Esophagus squamous epithelium (tissue), 5 donors: ENCODE results near the gene MAP3K12. TPM values are rescaled to one million over a fixed set of nuclear protein-coding genes. Genes with fewer than 3 reads are reported as not detected.

ENCODE experiments used
- DNase-seq: peaks from one replicate; lab custom pipeline; 2025; lab: John Stamatoyannopoulos, UW
- H3K27ac ChIP-seq, 4 donors: fragments of 200-600 bp; sonication (generic); one replicate each; pipeline ENCODE4 v1.5.1; 2016 to 2019; ENCODE audit warnings: mild to moderate bottlenecking in 1 of 4
- H3K27me3 ChIP-seq, 4 donors: fragments of 200-600 bp; sonication (generic); 1 replicate in 3 of 4; 2 replicates in 1 of 4; pipeline versions ENCODE4 v1.5.1 to v1.6.0; 2017 to 2021; ENCODE audit warnings: antibody characterized with exemption in 1 of 4
- H3K36me3 ChIP-seq, 3 donors: fragments of 200-600 bp; sonication (generic); one replicate each; pipeline ENCODE4 v1.5.1; 2016 to 2019
- H3K4me1 ChIP-seq, 3 donors: fragments of 200-600 bp; sonication (generic); one replicate each; pipeline ENCODE4 v1.5.1; 2017 to 2019
- H3K4me3 ChIP-seq, 4 donors: fragments of 200-600 bp; sonication (generic); 1 replicate in 3 of 4; 2 replicates in 1 of 4; pipeline ENCODE4 v1.5.1; 2016 to 2019; ENCODE audit warnings: mild to moderate bottlenecking in 2 of 4, moderate library complexity in 1 of 4
- H3K9me3 ChIP-seq, 3 donors: fragments of 200-600 bp; sonication (generic); one replicate each; pipeline ENCODE4 v1.5.1; 2016 to 2019
- POLR2A ChIP-seq, 4 donors: fragments of 450-650 bp; IDR thresholded peaks; one replicate each; pipeline ENCODE4 v1.6.1; 2017; ENCODE audit warnings: antibody characterized with exemption in 4 of 4, mild to moderate bottlenecking in 4 of 4, moderate library complexity in 3 of 4
- WGBS, 2 donors: methylation state at CpG; one replicate each; pipeline ENCODE4 v1.1.5; 2018; 5-methylcytosine and 5-hydroxymethylcytosine counted together
- intact Hi-C: fragments of 100-400 bp; cut with DNase I; formaldehyde crosslinking; loops from one replicate; pipeline ENCODE4 v1.15.0; 2022
- total RNA-seq, 4 donors: library from RNA; depleted of rRNA; stranded (reverse); fragments of >200 nt; gene quantifications; one replicate each; pipeline ENCODE4 v1.1.0, GENCODE V29; 2016
- TF ChIP-seq, protein P1 (sequence below), 6 experiments: fragments of 450-650 bp in 4 of 6; fragments of 200-600 bp in 2 of 6; sonication (generic) in 2 of 6; IDR thresholded peaks; one replicate each; pipeline ENCODE4 v1.5.1; 2016 to 2019; ENCODE audit warnings: antibody characterized with exemption in 6 of 6, mild to moderate bottlenecking in 4 of 6, moderate library complexity in 4 of 6
- donor health status: DM: yes; HTN: yes; CAD: no.

The MAP3K12 gene
- total RNA-seq, 4 donors from 2014 or later, result 0.80 to 8.4 (median 2.7) TPM

DNA sequence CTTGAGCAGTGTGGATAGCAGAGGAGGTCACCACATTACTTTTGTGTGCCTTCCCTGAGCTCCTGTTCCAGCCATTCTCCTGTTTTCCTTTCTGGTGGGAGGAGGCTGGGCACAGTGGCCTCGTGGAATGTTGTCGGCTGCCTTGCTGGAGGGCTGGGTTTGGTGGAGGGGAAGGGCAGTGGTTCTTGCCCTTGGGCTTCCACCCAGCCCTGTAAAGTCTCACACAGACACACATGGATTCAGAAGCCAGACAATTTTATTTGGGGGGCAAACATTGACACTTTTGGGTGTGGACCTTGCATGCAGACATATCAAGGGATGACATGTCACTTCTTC, 7.2 kb upstream of the MAP3K12 start:
- no peak overlapping the region for H3K27ac ChIP-seq
- peaks cover 0 to 69% (median 17%) of the 10 kb centered on the region in 3 donors for H3K36me3 ChIP-seq
- intact Hi-C loops, result loop anchor here (10.0 kb wide), 1 partner anchor 52 kb away; the partner anchor contains the start of gene PCBP2
- WGBS, 2 donors, result 21 to 42% methylated on average over 2 of the region's 2 CpGs
- H3K4me1 ChIP-seq, result peaks cover 9 to 38% (median 16%) of the 10 kb centered on the region in 3 donors
- no peak overlapping the region for H3K4me3 ChIP-seq
- no peaks in the 10 kb centered on the region for H3K27me3 ChIP-seq
- H3K9me3 ChIP-seq, result no peaks in the 10 kb centered on the region
- DNase-seq, result no peak
- TF ChIP-seq, protein P1, sequence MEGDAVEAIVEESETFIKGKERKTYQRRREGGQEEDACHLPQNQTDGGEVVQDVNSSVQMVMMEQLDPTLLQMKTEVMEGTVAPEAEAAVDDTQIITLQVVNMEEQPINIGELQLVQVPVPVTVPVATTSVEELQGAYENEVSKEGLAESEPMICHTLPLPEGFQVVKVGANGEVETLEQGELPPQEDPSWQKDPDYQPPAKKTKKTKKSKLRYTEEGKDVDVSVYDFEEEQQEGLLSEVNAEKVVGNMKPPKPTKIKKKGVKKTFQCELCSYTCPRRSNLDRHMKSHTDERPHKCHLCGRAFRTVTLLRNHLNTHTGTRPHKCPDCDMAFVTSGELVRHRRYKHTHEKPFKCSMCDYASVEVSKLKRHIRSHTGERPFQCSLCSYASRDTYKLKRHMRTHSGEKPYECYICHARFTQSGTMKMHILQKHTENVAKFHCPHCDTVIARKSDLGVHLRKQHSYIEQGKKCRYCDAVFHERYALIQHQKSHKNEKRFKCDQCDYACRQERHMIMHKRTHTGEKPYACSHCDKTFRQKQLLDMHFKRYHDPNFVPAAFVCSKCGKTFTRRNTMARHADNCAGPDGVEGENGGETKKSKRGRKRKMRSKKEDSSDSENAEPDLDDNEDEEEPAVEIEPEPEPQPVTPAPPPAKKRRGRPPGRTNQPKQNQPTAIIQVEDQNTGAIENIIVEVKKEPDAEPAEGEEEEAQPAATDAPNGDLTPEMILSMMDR (IDR thresholded peaks at IDR 0.05), result no peak
- no peak for TF ChIP-seq POLR2A (IDR thresholded peaks at IDR 0.05)

DNA sequence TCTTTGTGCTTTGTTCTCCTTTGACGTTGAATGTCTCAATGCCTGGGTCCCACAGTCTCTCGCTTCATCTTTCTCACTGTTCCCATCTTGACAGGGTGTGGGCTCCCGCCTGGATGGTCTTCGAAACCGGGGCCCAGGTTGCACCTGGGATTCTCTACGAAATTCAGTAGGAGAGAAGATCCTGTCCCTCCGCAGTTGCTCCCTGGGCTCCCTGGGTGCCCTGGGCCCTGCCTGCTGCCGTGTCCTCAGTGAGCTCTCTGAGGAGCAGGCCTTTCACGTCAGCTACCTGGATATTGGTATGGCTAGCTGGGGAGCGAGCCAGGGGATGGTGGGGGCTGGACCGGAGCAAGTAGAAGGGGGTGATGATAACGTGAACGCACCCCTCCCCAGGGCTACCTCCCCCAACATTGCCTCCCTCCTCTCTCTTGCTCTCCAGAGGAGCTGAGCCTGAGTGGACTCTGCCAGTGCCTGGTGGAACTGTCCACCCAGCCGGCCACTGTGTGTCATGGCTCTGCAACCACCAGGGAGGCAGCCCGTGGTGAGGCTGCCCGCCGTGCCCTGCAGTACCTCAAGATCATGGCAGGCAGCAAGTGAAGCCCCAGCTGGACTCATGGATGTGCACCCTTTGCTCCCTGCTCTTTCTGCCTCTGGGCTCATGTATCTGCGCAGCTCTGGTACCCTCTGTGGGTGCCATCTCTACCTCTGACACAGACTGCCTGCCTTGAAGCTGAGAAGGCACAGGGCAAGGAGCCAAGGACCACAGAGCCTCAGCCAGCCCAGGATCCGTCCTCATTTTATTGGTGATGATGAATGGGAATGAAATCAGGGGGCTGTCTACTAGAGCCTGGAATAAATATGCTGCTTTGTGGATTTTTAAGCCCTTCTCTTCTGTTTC, 6.5 kb upstream of the MAP3K12 start:
- WGBS, 2 donors, result 80 to 81% methylated on average over 7 to 11 of the region's 19 CpGs
- no peak for DNase-seq
- peak overlapping the region in 3 of 4 donors; percentile 27 to 38 (median 35) for H3K27ac ChIP-seq

DNA sequence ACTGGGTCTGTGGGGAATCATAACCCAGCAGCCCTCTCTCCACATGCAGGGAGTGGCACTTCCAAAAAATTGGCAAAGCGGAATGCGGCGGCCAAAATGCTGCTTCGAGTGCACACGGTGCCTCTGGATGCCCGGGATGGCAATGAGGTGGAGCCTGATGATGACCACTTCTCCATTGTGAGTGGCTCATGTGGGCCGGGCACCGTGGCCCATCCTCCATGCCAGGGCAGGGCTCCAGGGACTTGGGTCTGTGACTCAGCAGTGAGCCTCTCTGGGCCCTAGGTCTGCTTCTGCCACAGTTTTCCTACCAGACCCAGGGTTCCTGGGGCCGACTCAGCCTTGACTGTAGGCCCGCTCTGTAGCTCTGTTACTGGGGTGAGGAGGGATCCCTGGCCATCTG, 5.8 kb upstream of the MAP3K12 start:
- H3K27ac ChIP-seq, result peak overlapping the region in 3 of 4 donors; percentile 27 to 38 (median 35)
- intact Hi-C loops, result loop anchor here (10.0 kb wide), 1 partner anchor 50 kb away; the partner anchor contains the start of gene PCBP2

More for the DNA sequence above, 6.5 kb upstream of the MAP3K12 start:
- Histone ChIP-seq H3K4me1 (peaks cover 9 to 39% (median 16%) of the 10 kb centered on the region in 3 donors), H3K9me3 (no peaks in the 10 kb centered on the region), H3K27me3 (no peaks in the 10 kb centered on the region), H3K36me3 (peaks cover 0 to 63% (median 12%) of the 10 kb centered on the region in 3 donors), H3K4me3 (no peak overlapping the region)
- no peak for TF ChIP-seq POLR2A (IDR thresholded peaks at IDR 0.05)
- TF ChIP-seq, protein P1 (IDR thresholded peaks at IDR 0.05), result no peak
- intact Hi-C loops, result loop anchor here (10.0 kb wide), 1 partner anchor 51 kb away; the partner anchor contains the start of gene PCBP2

DNA sequence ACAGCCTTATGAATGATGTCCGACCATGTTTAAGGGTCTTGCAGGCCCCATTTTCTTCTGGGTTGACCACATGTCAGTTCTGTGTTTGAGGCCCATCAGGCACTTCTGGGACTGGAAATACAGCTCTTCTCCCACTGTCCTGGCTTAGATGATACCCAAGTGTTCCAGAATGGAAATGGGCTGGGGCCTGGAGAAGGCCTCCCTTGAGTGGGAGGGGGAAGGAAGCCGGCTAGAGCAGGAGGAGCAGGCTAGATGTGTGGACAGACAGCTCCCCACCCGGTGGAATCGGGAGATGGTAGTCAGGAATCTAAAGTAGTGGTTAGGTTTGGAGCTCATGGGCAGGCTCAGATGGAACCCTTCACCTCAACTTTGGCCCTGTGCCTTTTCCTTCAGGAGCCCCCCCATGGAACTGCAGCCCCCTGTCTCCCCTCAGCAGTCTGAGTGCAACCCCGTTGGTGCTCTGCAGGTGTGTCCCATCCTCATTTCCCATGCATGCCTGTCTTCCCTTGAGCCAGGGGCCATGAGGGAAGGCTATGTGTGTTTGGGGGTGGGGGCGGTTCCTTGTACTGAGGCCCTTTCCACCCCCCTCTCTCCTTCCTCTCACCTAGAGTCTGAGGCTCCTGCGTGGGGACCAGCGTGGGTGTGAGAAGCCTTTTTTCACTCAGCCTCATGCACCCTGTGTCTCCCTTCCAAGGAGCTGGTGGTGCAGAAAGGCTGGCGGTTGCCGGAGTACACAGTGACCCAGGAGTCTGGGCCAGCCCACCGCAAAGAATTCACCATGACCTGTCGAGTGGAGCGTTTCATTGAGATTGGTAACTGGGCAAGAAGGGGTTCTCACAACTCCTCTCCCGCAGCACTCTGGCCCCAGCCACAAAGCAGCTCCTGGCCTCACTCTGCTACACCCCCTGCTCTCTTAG, 5.0 kb upstream of the MAP3K12 start:
- 65 to 82% methylated on average over 11 to 14 of the region's 14 CpGs for WGBS, 2 donors
- peaks cover 16 to 50% (median 18%) of the 10 kb centered on the region in 3 donors for H3K4me1 ChIP-seq
- no peak for DNase-seq
- H3K9me3 ChIP-seq, result no peaks in the 10 kb centered on the region
- H3K4me3 ChIP-seq, result no peak overlapping the region
- peak overlapping the region in 1 of 4 donors; percentile 27 for H3K27ac ChIP-seq
- intact Hi-C loops, result loop anchor here (10.0 kb wide), 1 partner anchor 49 kb away; the partner anchor contains the start of gene PCBP2
- TF ChIP-seq, protein P1 (IDR thresholded peaks at IDR 0.05), result no peak
- TF ChIP-seq POLR2A (IDR thresholded peaks at IDR 0.05), result no peak
- peaks cover 0 to 52% (median 9%) of the 10 kb centered on the region in 3 donors for H3K36me3 ChIP-seq
- no peaks in the 10 kb centered on the region for H3K27me3 ChIP-seq

More for the DNA sequence above, 5.8 kb upstream of the MAP3K12 start:
- DNase-seq, result no peak
- Histone ChIP-seq H3K9me3 (no peaks in the 10 kb centered on the region), H3K4me1 (peaks cover 9 to 41% (median 16%) of the 10 kb centered on the region in 3 donors), H3K36me3 (peaks cover 0 to 56% (median 9%) of the 10 kb centered on the region in 3 donors), H3K4me3 (no peak overlapping the region), H3K27me3 (no peaks in the 10 kb centered on the region)
- WGBS, 2 donors, result 60 to 83% methylated on average over 2 to 7 of the region's 10 CpGs
- no peak for TF ChIP-seq POLR2A (IDR thresholded peaks at IDR 0.05)
- TF ChIP-seq, protein P1 (IDR thresholded peaks at IDR 0.05), result no peak
